22Rv1 (cell line): ENCODE results near the gene CTNND2.

Source experiments
- CTCF ChIP-seq: fragments of 450-650 bp; IDR thresholded peaks from 2 replicates; pipeline ENCODE4 v1.5.1; 2017; ENCODE audit warnings: mild to moderate bottlenecking
- ZFX ChIP-seq: fragments of 450-650 bp; IDR thresholded peaks from 2 replicates; pipeline ENCODE4 v1.6.1; 2017; ENCODE audit warnings: antibody characterized with exemption, borderline replicate concordance

DNA sequence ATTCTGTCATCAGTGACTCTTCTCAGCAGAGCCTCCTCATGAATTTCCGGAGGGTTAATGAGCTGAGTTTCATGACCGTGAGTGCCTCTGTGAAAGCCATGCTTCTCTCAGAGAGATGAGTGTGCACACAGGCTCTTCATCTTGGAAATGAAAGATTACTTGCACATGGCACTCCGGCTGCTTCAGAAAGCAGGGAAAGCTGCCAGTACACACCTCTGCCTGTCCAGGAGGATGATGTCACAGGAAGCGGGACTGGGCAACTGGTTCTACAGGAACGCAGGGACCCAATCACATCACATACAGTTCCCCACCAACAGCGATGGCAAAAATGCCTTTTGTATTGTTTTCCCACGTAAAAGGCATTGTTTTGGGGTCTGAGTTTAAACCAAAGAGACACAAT is 857.2 kb downstream of the CTNND2 start:
- no peak for TF ChIP-seq CTCF
- TF ChIP-seq ZFX = no peak
